Neural cell (in vitro differentiated cells): Measurements from ENCODE around the gene SLAMF7.

Experiments used
- EZH2 ChIP-seq: fragments of 200-600, 300-800 bp; shearing (Covaris generic), sonication (generic); IDR thresholded peaks from 2 replicates; pipeline ENCODE4 v1.6.1; 2014; ENCODE audit warnings: antibody characterized with exemption, low read length, borderline replicate concordance, mild to moderate bottlenecking; ENCODE audit not compliant: insufficient read depth, poor library complexity, severe bottlenecking
- POLR2AphosphoS5 ChIP-seq: IDR thresholded peaks from 2 replicates; pipeline ENCODE4 v1.6.1; 2012
- RAD21 ChIP-seq: fragments of 450-650 bp; conservative IDR thresholded peaks from 2 replicates; pipeline ENCODE4 v1.6.1; 2014; ENCODE audit warnings: antibody characterized with exemption, mild to moderate bottlenecking, moderate library complexity
- TAF1 ChIP-seq: IDR thresholded peaks from 2 replicates; pipeline ENCODE4 v1.6.1; 2012; ENCODE audit warnings: low read depth
- TF ChIP-seq, protein P1 (sequence below): fragments of 450-650 bp; IDR thresholded peaks from 2 replicates; pipeline ENCODE4 v1.5.1; 2014; ENCODE audit warnings: antibody characterized with exemption, mild to moderate bottlenecking, moderate library complexity; ENCODE audit not compliant: poor library complexity, severe bottlenecking

DNA sequence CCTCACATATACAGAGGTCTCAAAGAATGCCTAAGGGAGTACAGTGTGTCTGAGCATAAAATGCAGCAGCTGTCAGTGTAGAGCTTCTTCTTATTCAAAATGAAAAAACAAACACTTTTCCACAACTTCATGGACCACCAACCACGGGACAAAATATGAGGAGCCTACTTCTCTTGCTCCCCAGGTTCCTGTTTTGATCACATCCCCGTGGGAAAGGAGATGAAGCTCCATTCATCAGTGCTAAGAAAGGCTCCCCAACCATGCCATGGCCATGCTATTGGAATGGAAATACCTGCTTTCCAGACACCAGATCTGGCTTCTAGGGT is 27.8 kb upstream of the SLAMF7 start:
- TF ChIP-seq, protein P1, sequence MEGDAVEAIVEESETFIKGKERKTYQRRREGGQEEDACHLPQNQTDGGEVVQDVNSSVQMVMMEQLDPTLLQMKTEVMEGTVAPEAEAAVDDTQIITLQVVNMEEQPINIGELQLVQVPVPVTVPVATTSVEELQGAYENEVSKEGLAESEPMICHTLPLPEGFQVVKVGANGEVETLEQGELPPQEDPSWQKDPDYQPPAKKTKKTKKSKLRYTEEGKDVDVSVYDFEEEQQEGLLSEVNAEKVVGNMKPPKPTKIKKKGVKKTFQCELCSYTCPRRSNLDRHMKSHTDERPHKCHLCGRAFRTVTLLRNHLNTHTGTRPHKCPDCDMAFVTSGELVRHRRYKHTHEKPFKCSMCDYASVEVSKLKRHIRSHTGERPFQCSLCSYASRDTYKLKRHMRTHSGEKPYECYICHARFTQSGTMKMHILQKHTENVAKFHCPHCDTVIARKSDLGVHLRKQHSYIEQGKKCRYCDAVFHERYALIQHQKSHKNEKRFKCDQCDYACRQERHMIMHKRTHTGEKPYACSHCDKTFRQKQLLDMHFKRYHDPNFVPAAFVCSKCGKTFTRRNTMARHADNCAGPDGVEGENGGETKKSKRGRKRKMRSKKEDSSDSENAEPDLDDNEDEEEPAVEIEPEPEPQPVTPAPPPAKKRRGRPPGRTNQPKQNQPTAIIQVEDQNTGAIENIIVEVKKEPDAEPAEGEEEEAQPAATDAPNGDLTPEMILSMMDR: no peak
- TF ChIP-seq RAD21 (no peak), EZH2 (no peak), TAF1 (no peak), POLR2AphosphoS5 (no peak)
